Ishikawa (cell line): ENCODE data around the gene ATAD3C.

Experiments
- CEBPB ChIP-seq: IDR thresholded peaks from 2 replicates; pipeline ENCODE4 v1.6.1; 2012
- CREB1 ChIP-seq: IDR thresholded peaks from 2 replicates; pipeline ENCODE4 v1.6.1; 2012; ENCODE audit warnings: low read depth
- EGR1 ChIP-seq: IDR thresholded peaks from 2 replicates; pipeline ENCODE4 v1.6.1; 2012
- EP300 ChIP-seq: IDR thresholded peaks from 2 replicates; pipeline ENCODE4 v1.6.1; 2012; ENCODE audit warnings: borderline replicate concordance
- FOXM1 ChIP-seq: IDR thresholded peaks from 2 replicates; pipeline ENCODE4 v1.6.1; 2012; ENCODE audit warnings: low read depth, borderline replicate concordance
- NFIC ChIP-seq: IDR thresholded peaks from 2 replicates; pipeline ENCODE4 v1.6.1; 2012
- RAD21 ChIP-seq: IDR thresholded peaks from 2 replicates; pipeline ENCODE4 v1.6.1; 2012; ENCODE audit warnings: low read depth
- TAF1 ChIP-seq: IDR thresholded peaks from 2 replicates; pipeline ENCODE4 v1.6.1; 2012; ENCODE audit warnings: low read depth, mild to moderate bottlenecking
- TCF12 ChIP-seq: IDR thresholded peaks from 2 replicates; pipeline ENCODE4 v1.6.1; 2012; ENCODE audit warnings: low read depth
- TEAD4 ChIP-seq: IDR thresholded peaks from 2 replicates; pipeline ENCODE4 v1.6.1; 2012
- YY1 ChIP-seq: IDR thresholded peaks from 2 replicates; pipeline ENCODE4 v1.6.1; 2012; ENCODE audit warnings: low read depth
- ZBTB7A ChIP-seq: IDR thresholded peaks from 2 replicates; pipeline ENCODE4 v1.6.1; 2012; ENCODE audit warnings: low read depth
- TF ChIP-seq, protein P1 (sequence below): IDR thresholded peaks from 2 replicates; pipeline ENCODE4 v1.6.1; 2012; ENCODE audit warnings: low read depth, mild to moderate bottlenecking
- TF ChIP-seq, protein P2 (sequence below): IDR thresholded peaks from 2 replicates; pipeline ENCODE4 v1.6.1; 2012
- TF ChIP-seq, protein P3 (sequence below): IDR thresholded peaks from 2 replicates; pipeline ENCODE4 v1.6.1; 2012

The ATAD3C gene

DNA sequence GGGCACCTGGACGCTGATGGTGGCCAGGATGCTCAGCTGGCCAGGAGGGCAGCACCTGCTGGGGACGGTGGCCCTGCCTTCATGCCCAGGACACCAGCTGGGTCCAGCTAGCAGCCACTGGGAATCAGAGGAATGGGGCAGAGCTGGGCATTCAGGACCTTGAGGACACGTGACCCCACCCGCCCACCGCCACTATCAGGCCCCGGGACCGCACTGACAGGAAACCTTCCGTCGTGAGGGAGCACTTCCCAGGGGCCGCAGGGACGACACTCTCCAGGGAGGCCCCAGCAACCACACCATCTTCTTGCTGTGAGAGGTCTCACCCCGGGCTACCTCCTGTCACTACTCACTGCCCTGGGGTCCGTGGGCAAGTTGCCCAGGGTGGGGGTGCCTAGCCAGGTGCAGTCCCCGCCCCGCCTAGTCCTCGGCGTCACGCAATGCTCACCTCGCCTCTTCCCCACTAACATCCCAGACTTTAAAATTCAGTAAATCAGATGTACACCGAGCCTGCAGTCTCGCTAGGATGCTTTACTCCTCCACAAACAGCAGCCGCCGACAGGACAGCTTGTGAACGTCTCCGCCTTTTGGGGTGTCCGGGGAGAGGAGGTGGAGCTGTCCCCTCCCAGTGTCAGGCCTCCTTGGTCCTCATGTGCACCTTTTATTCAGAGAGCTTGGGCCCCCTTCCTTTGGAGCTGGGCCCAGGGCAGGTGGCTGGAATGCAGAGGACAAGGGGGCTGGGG, 9.1 kb upstream of the ATAD3C start:
- TF ChIP-seq, protein P1, sequence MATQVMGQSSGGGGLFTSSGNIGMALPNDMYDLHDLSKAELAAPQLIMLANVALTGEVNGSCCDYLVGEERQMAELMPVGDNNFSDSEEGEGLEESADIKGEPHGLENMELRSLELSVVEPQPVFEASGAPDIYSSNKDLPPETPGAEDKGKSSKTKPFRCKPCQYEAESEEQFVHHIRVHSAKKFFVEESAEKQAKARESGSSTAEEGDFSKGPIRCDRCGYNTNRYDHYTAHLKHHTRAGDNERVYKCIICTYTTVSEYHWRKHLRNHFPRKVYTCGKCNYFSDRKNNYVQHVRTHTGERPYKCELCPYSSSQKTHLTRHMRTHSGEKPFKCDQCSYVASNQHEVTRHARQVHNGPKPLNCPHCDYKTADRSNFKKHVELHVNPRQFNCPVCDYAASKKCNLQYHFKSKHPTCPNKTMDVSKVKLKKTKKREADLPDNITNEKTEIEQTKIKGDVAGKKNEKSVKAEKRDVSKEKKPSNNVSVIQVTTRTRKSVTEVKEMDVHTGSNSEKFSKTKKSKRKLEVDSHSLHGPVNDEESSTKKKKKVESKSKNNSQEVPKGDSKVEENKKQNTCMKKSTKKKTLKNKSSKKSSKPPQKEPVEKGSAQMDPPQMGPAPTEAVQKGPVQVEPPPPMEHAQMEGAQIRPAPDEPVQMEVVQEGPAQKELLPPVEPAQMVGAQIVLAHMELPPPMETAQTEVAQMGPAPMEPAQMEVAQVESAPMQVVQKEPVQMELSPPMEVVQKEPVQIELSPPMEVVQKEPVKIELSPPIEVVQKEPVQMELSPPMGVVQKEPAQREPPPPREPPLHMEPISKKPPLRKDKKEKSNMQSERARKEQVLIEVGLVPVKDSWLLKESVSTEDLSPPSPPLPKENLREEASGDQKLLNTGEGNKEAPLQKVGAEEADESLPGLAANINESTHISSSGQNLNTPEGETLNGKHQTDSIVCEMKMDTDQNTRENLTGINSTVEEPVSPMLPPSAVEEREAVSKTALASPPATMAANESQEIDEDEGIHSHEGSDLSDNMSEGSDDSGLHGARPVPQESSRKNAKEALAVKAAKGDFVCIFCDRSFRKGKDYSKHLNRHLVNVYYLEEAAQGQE = no peak
- no peak for TF ChIP-seq FOXM1
- TF ChIP-seq EP300 = no peak
- TF ChIP-seq TEAD4 = no peak
- TF ChIP-seq EGR1 = no peak
- TF ChIP-seq TCF12 = no peak
- TF ChIP-seq YY1 = no peak
- no peak for TF ChIP-seq ZBTB7A
- TF ChIP-seq, protein P2, sequence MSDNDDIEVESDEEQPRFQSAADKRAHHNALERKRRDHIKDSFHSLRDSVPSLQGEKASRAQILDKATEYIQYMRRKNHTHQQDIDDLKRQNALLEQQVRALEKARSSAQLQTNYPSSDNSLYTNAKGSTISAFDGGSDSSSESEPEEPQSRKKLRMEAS = no peak
- no peak for TF ChIP-seq TAF1
- no peak for TF ChIP-seq CREB1
- TF ChIP-seq, protein P3, sequence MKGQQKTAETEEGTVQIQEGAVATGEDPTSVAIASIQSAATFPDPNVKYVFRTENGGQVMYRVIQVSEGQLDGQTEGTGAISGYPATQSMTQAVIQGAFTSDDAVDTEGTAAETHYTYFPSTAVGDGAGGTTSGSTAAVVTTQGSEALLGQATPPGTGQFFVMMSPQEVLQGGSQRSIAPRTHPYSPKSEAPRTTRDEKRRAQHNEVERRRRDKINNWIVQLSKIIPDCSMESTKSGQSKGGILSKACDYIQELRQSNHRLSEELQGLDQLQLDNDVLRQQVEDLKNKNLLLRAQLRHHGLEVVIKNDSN = no peak
- TF ChIP-seq CEBPB = no peak
- TF ChIP-seq NFIC = no peak
- no peak for TF ChIP-seq RAD21

DNA sequence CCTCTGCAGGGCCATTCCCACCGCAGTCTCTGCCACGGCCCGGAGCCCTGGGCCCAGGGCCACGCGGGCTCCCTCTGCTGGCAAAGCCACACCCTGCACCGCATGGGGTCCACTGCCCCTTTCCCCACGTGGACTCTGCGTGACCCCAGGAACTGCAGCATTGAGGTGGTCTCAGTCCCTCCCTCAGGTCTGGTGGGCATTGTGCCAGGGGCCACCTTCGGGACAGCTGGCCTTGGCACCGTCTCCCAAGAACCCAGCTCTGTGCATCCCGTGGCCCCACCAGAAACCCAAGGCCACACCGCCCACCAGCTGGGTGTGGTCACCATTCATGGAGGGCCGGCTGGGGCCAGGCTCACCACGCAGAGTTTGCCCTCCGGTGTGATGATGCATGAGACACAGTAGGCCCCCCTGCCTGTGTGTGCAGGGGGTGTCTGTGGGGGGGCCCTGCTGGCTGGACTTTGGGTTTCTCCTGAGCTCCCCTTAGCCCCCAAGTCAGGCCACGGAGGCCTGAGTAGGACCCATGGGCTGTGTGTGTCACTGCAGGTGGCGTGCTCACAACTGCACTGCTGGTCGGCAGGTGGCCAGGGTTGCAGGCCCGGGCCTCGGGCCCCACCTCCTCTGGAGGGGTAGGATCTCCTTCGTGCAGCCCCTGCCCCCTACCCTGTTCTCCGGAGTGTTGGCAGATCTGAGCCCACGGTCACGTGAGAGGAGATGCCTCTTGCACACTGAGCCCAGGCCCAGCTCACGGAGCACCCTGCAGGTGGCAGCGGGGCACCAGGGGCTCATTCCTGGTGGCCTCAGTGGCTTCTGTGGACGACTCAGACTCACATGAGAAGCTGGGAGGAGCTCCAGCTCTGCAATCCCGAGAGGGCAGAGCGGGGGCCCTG, 8.2 kb upstream of the ATAD3C start:
- TF ChIP-seq YY1 (no peak), EGR1 (peak; percentile 22; the same call in 1 of the 2 replicates), NFIC (no peak; the same call in 1 of the 2 replicates), TEAD4 (no peak), CREB1 (no peak), FOXM1 (no peak), TCF12 (0 out of 2 replicates have a peak, but pooled peaks have one; percentile 29), TAF1 (no peak), RAD21 (peak; percentile 55), EP300 (no peak), ZBTB7A (peak; percentile 85; the same call in 1 of the 2 replicates), CEBPB (no peak)
- TF ChIP-seq, protein P3 = no peak
- TF ChIP-seq, protein P1 = no peak
- TF ChIP-seq, protein P2 = no peak

DNA sequence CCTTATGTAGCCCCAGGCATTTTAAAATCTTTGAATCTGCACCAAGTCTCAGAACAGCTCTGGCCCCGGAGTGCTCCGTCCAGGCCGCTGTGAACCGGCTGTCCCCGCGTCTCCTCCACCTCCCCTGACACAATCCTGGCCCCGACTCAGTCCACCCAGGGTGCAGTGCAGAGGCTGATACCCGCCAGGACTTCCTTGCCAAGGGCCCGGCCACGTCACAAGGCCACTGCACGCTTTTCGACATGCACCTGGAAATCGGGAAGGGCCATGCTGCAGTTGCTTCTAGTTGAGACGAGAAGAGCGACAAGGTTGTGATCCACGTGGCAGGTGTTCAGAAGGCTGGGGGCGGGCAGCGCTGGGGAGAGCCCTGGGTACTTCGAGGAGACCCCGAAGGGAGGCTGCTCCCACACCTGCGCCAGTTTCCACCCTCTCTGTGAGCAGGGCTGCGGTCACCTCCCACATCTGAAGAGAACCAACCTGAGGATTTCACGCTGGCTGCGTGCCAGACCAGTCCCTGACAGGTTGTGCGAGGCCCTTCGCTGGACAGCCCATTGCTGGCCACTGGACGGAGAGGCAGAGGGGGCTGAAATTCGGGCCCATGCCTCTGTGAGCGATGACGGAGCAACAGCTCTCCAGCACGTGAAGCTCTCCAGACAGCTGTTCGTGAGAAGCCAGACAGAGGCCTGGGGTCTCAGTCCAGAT, 7.3 kb upstream of the ATAD3C start:
- TF ChIP-seq CREB1 (no peak), ZBTB7A (no peak), YY1 (no peak), CEBPB (no peak), TEAD4 (no peak), FOXM1 (no peak)
- TF ChIP-seq, protein P2 = no peak
- TF ChIP-seq, protein P3 = no peak

DNA sequence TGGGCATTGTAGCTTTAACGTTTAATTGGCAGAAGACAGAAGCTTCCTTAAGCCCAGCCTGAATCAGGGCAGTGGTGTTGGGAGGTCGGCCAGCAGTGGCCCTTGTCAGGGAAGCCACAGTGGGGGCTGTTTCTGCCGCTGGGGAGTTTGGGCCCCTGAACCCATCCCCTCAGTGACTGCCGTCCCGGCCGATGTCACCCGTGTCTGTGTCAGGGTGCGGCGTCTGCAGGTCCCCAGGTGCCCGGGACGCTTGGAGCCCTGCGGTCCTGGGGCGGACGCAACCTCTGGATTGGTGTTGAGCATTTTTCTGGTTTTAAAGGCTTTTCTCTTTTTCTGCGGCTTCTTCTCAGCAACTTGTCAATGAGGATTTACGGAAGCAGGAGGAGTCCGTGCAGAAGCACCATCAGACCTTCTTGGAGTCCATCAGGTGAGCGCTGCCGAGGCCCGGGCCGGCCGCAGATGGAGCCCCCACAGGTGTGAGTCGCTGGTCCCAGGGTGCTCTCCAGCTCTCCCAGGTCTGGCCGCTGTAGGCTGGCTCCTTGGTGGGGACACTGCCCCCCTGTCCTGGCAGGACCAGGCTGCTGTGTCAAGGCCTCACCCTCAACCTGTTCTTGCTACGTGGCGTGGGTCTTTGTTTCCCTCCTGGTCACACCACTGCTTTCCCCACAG, 2.3 kb downstream of the ATAD3C start:
- TF ChIP-seq TCF12 = no peak
- TF ChIP-seq CREB1 = no peak
